DMS 273 (cell line): ENCODE results near the gene KRT24.
A peak's percentile ranks its signal among the peaks of the same experiment; 100 is the strongest.
"Not testable (repeated sequence)": the region's sequence is repeated elsewhere in the genome, so short reads cannot be mapped to it uniquely, and the experiment has no call there.

Source experiments
- DNase-seq: peaks from one replicate; lab custom pipeline; 2025; ENCODE audit not compliant: unreplicated experiment; lab: John Stamatoyannopoulos, UW

Gene KRT24

GRCh38 chr17:40703652-40704051 lies at the start of gene KRT24:
Gene KRT24 (minus strand): TSS chr17:40703752. CDS start chr17:40703693, 59 bp downstream.
- DNase-seq: no peak

GRCh38 chr17:40751065-40751464 lies 47.5 kb upstream of the KRT24 start:
- no peak for DNase-seq

- DNase-seq: no peak
Observed at GRCh38 chr17:40750391-40750790, 46.8 kb upstream of the KRT24 start.

GRCh38 chr17:40748666-40749065 lies 45.1 kb upstream of the KRT24 start:
- not testable (repeated sequence) for DNase-seq

GRCh38 chr17:40738553-40738952 lies 35.0 kb upstream of the KRT24 start:
- no peak for DNase-seq

GRCh38 chr17:40735016-40735415 lies 31.5 kb upstream of the KRT24 start:
- no peak for DNase-seq

GRCh38 chr17:40734018-40734417 lies 30.5 kb upstream of the KRT24 start:
- DNase-seq: no peak

- DNase-seq: no peak
Observed at GRCh38 chr17:40730970-40731369, 27.4 kb upstream of the KRT24 start.

- no peak for DNase-seq
Observed at GRCh38 chr17:40727447-40728231, 24.1 kb upstream of the KRT24 start.

GRCh38 chr17:40726919-40727318 lies 23.4 kb upstream of the KRT24 start:
- peak; percentile 9 for DNase-seq

GRCh38 chr17:40724656-40725055 lies 21.1 kb upstream of the KRT24 start:
- no peak for DNase-seq

GRCh38 chr17:40722241-40722640 lies 18.7 kb upstream of the KRT24 start:
- no peak for DNase-seq

- no peak for DNase-seq
Observed at GRCh38 chr17:40720899-40721298, 17.3 kb upstream of the KRT24 start.

- no peak for DNase-seq
Observed at GRCh38 chr17:40718930-40719329, 15.4 kb upstream of the KRT24 start.

GRCh38 chr17:40717776-40718175 lies 14.2 kb upstream of the KRT24 start:
- DNase-seq: no peak

- no peak for DNase-seq
Observed at GRCh38 chr17:40714473-40714872, 10.9 kb upstream of the KRT24 start.

GRCh38 chr17:40707745-40708144 lies 4.2 kb upstream of the KRT24 start:
- DNase-seq: no peak

GRCh38 chr17:40705584-40705983 lies 2.0 kb upstream of the KRT24 start:
- no peak for DNase-seq

GRCh38 chr17:40702271-40702670 lies 1.3 kb downstream of the KRT24 start:
- no peak for DNase-seq

GRCh38 chr17:40699853-40700252 lies 3.7 kb downstream of the KRT24 start:
- no peak for DNase-seq

GRCh38 chr17:40699371-40699770 lies 4.2 kb downstream of the KRT24 start:
- DNase-seq: no peak

GRCh38 chr17:40697297-40697696 lies 6.3 kb downstream of the KRT24 start:
- no peak for DNase-seq

GRCh38 chr17:40696651-40697072 lies 6.9 kb downstream of the KRT24 start:
- no peak for DNase-seq
